NT2/D1 (cell line): ENCODE results near the gene PSMA6.

Source experiments
- SUZ12 ChIP-seq: IDR thresholded peaks from 2 replicates; pipeline ENCODE4 v1.6.1; 2011; ENCODE audit not compliant: insufficient read length, insufficient read depth; ENCODE audit errors: extremely low read depth
- YY1 ChIP-seq: IDR thresholded peaks from 2 replicates; pipeline ENCODE4 v1.6.1; 2011; ENCODE audit not compliant: insufficient read length, insufficient read depth
- ZNF274 ChIP-seq: IDR thresholded peaks from 2 replicates; pipeline ENCODE4 v1.6.1; 2011; ENCODE audit warnings: mild to moderate bottlenecking, low read depth, low read length

GRCh38 chr14:35367056-35367372 is 74.8 kb downstream of the PSMA6 start:
- no peak for TF ChIP-seq ZNF274
- TF ChIP-seq SUZ12 = no peak
- no peak for TF ChIP-seq YY1
